Lung (tissue), 12 donors: ENCODE measurements around the gene KCND3. TPM values are rescaled to one million over a fixed set of nuclear protein-coding genes. Genes with fewer than 3 reads are reported as not detected.
A peak's percentile ranks its signal among the peaks of the same experiment; 100 is the strongest.

ENCODE experiments used
- ATAC-seq: fragments of 200-7000 bp; cut with Tn5 transposase; one replicate; pipeline ENCODE4 v1.9.1; 2020; ENCODE audit warnings: moderate number of reproducible peaks; ENCODE audit not compliant: insufficient read depth, low FRiP score
- DNase-seq, 3 donors: peaks; one replicate each; pipeline ENCODE4 v3.0.0-alpha.2; 2013 to 2017
- H3K27ac ChIP-seq, 2 donors: one replicate each; pipeline ENCODE4 v1.5.1; 2013; ENCODE audit warnings: mild to moderate bottlenecking in 2 of 2, moderate library complexity in 2 of 2, control low read depth in 1 of 2, inconsistent platforms in 1 of 2, low read depth in 1 of 2, low read length in 1 of 2
- H3K27me3 ChIP-seq, 3 donors: one replicate each; pipeline ENCODE4 v1.5.1; 2013; ENCODE audit warnings: low read length in 2 of 3; ENCODE audit not compliant: control insufficient read depth in 3 of 3, insufficient read depth in 3 of 3
- H3K36me3 ChIP-seq, 4 donors: one replicate each; pipeline ENCODE4 v1.5.1; 2013; ENCODE audit warnings: low read length in 4 of 4, mild to moderate bottlenecking in 1 of 4, moderate library complexity in 1 of 4; ENCODE audit not compliant: control insufficient read depth in 4 of 4, insufficient read depth in 4 of 4
- H3K4me1 ChIP-seq, 5 donors: one replicate each; pipeline ENCODE4 v1.5.1; 2013; ENCODE audit warnings: low read length in 5 of 5, mild to moderate bottlenecking in 2 of 5, moderate library complexity in 1 of 5; ENCODE audit not compliant: control insufficient read depth in 5 of 5, insufficient read depth in 5 of 5
- H3K4me3 ChIP-seq: one replicate; pipeline ENCODE4 v1.5.1; 2013; ENCODE audit warnings: mild to moderate bottlenecking, control low read depth, moderate library complexity
- H3K9ac ChIP-seq, 2 donors: one replicate each; pipeline ENCODE4 v1.5.1; 2013; ENCODE audit warnings: low read length in 2 of 2, control low read depth in 1 of 2; ENCODE audit not compliant: insufficient read depth in 1 of 2
- H3K9me3 ChIP-seq, 4 donors: one replicate each; pipeline ENCODE4 v1.5.1; 2013; ENCODE audit warnings: low read length in 3 of 4, mild to moderate bottlenecking in 1 of 4, moderate library complexity in 1 of 4; ENCODE audit not compliant: control insufficient read depth in 4 of 4, insufficient read depth in 3 of 4
- WGBS, 2 donors: extraction: QIAGEN DNeasy Blood & Tissue Kit; methylation state at CpG; one replicate each; pipeline ENCODE4 v1.1.7; 2013; 5-methylcytosine and 5-hydroxymethylcytosine counted together
- polyA plus RNA-seq, 2 donors: library from polyadenylated mRNA; stranded (reverse); fragments of 200-250 nt; gene quantifications; one replicate each; pipeline ENCODE4 v1.2.1, GENCODE V29; 2013
- total RNA-seq, 2 donors: library from RNA; depleted of rRNA in 1 of 2; stranded (reverse); fragments of >200 nt in 1 of 2; gene quantifications; one replicate each; pipeline ENCODE4 v1.2.1, GENCODE V29; 2014 to 2021
- TF ChIP-seq, protein P1 (sequence below): IDR thresholded peaks from 2 replicates; pipeline ENCODE4 v1.5.1; 2012; ENCODE audit warnings: mild to moderate bottlenecking; ENCODE audit errors: control extremely low read depth, extremely low read depth
- donor health status: control.
- donor health status: control.
- donor health status: Bipolar disorder and iron deficiency.
- donor health status: healthy.
- donor health status: DM: yes; HTN: yes; CAD: no.

Gene KCND3
- total and polyA plus RNA-seq, 4 donors: 1.3 to 12.1 (median 4.9) TPM

DNA sequence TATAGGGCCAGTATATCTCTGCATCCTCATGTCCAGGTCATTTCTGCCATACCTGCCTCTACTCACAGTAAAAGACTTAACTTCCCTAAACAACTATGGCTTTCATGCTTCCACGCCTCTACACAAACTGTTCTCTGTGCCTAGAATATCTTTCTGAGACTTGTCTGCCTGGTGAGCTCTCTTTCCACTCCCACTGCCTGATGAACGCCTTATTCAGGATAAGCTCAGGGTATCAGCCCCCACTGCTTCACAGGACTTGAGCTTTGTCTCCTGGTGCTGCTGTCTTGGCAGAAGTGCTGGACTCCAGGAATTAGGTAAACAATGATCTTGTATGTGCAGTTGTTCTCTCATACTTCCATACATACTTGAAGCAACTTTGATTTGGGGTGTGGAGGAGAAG lies 238.6 kb downstream of the KCND3 start:
- Histone ChIP-seq H3K36me3 (no peaks in the 10 kb centered on the region), H3K27ac (no peak overlapping the region), H3K9ac (no peak overlapping the region), H3K27me3 (no peaks in the 10 kb centered on the region), H3K4me3 (no peak overlapping the region), H3K9me3 (peaks cover 0 to under 1% (median 0%) of the 10 kb centered on the region in 4 donors), H3K4me1 (peaks cover 0 to 7% (median 1%) of the 10 kb centered on the region in 5 donors)
- ATAC-seq: no peak
- DNase-seq: no peak
- TF ChIP-seq, protein P1, sequence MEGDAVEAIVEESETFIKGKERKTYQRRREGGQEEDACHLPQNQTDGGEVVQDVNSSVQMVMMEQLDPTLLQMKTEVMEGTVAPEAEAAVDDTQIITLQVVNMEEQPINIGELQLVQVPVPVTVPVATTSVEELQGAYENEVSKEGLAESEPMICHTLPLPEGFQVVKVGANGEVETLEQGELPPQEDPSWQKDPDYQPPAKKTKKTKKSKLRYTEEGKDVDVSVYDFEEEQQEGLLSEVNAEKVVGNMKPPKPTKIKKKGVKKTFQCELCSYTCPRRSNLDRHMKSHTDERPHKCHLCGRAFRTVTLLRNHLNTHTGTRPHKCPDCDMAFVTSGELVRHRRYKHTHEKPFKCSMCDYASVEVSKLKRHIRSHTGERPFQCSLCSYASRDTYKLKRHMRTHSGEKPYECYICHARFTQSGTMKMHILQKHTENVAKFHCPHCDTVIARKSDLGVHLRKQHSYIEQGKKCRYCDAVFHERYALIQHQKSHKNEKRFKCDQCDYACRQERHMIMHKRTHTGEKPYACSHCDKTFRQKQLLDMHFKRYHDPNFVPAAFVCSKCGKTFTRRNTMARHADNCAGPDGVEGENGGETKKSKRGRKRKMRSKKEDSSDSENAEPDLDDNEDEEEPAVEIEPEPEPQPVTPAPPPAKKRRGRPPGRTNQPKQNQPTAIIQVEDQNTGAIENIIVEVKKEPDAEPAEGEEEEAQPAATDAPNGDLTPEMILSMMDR: no peak
- WGBS, 2 donors: 75 to 90% methylated on average over 2 of the region's 2 CpGs

DNA sequence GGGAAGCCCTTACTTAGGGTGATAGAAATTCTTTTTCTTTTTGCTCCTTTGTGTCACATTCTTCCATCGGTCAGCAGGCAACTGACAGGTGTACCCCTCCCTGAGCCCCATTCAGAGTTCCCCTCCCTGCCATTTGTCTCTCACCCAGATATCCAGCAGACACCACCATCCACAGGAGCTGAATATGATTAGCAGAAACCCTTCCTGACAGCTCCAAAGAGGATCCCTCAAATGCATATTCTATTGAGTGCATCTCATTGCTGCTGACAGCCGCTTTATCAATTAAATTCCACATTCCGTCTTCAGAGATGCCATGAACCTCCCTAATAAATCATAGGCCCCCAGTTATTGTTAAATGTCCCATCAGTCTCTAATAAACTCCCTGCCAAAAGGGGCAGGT lies 239.8 kb downstream of the KCND3 start:
- DNase-seq (no peak), ATAC-seq (no peak)
- TF ChIP-seq, protein P1: no peak
- no peak overlapping the region for H3K9ac ChIP-seq
- no peaks in the 10 kb centered on the region for H3K27me3 ChIP-seq
- peaks cover 0 to 2% (median under 1%) of the 10 kb centered on the region in 5 donors for H3K4me1 ChIP-seq
- H3K27ac ChIP-seq: no peak overlapping the region
- H3K9me3 ChIP-seq: no peaks in the 10 kb centered on the region
- H3K4me3 ChIP-seq: no peak overlapping the region
- no peaks in the 10 kb centered on the region for H3K36me3 ChIP-seq
- 77 to 92% methylated on average over 3 of the region's 3 CpGs for whole genome bisulfite sequencing, 2 donors

DNA sequence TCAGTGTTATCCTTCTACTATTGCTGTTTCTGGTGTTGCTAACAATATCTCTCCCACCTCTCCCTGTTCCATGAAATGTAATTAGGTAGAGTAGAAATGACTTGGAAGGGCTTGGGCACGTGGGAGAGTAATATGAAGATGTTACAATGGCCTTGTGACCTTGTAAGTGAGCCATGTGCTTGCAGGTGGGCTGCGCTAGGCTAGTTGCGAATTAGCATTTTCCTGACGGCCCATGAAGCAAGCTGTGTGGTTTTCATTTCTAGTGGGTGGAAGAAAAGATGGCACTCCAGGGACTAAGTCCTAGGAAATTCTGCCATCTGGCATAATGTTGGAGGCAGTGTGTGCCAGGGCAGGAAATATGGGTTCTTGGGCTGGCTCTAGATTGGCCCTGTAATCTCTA lies 241.5 kb downstream of the KCND3 start:
- no peaks in the 10 kb centered on the region for H3K27me3 ChIP-seq
- TF ChIP-seq, protein P1: no peak
- no peak overlapping the region for H3K9ac ChIP-seq
- H3K27ac ChIP-seq: no peak overlapping the region
- H3K9me3 ChIP-seq: no peaks in the 10 kb centered on the region
- no peak for DNase-seq
- no peaks in the 10 kb centered on the region for H3K36me3 ChIP-seq
- no peak overlapping the region for H3K4me3 ChIP-seq
- ATAC-seq: no peak
- peaks cover 0 to 3% (median 0%) of the 10 kb centered on the region in 5 donors for H3K4me1 ChIP-seq
- 75 to 85% methylated on average over 4 of the region's 4 CpGs for WGBS, 2 donors

GRCh38 chr1:111747282-111747734 lies 242.2 kb downstream of the KCND3 start:
- Histone ChIP-seq H3K36me3 (no peaks in the 10 kb centered on the region), H3K27me3 (peaks cover 0 to 4% (median 2%) of the 10 kb centered on the region in 3 donors), H3K9me3 (no peaks in the 10 kb centered on the region), H3K9ac (no peak overlapping the region), H3K27ac (no peak overlapping the region), H3K4me1 (peaks cover 0 to 3% (median 0%) of the 10 kb centered on the region in 5 donors), H3K4me3 (no peak overlapping the region)
- DNase-seq (peak; percentile 48 to 56 (median 49)), ATAC-seq (peak; percentile 73)
- TF ChIP-seq, protein P1: peak; percentile 70
- 33 to 38% methylated on average over 3 of the region's 3 CpGs for WGBS, 2 donors
